HEK293 (cell line): ENCODE data around the gene CRACR2A.

Experiments
- CTCF ChIA-PET: fragments of 350-600 bp; formaldehyde crosslinking; extraction: SDS; loops from one replicate; lab custom pipeline; 2021; ENCODE audit warnings: antibody characterized with exemption; lab: Yijun Ruan, JAX
- POLR2A ChIA-PET: fragments of 300-600 bp; formaldehyde crosslinking; extraction: SDS; loops from one replicate; lab custom pipeline; 2020; ENCODE audit warnings: antibody characterized with exemption, inconsistent platforms; lab: Yijun Ruan, JAX
- H3K27ac ChIP-seq: fragments of 200-500 bp; sonication (Bioruptor generic); 2 replicates; pipeline ENCODE4 v1.5.1; 2014; ENCODE audit warnings: low read depth, low read length, control low read depth, inconsistent platforms; ENCODE audit errors: extremely low read depth
- H3K36me3 ChIP-seq, 2 experiments: fragments of 200-500 bp in 1 of 2; sonication (Bioruptor generic) in 1 of 2; 1 replicate in 1 of 2; 2 replicates in 1 of 2; pipeline ENCODE4 v1.5.1; 2014 to 2017; ENCODE audit warnings: inconsistent platforms in 2 of 2, low read length in 2 of 2; ENCODE audit not compliant: control insufficient read depth in 2 of 2, insufficient read depth in 1 of 2
- H3K4me1 ChIP-seq: fragments of 200-500 bp; sonication (Bioruptor generic); 2 replicates; pipeline ENCODE4 v1.5.1; 2014; ENCODE audit warnings: mild to moderate bottlenecking, low read length, inconsistent platforms; ENCODE audit not compliant: control insufficient read depth, insufficient read depth
- H3K4me3 ChIP-seq: 2 replicates; pipeline ENCODE4 v1.5.1; 2011; ENCODE audit warnings: low read depth, mild to moderate bottlenecking, control low read depth, low read length, moderate library complexity
- H3K9me3 ChIP-seq: fragments of 200-500 bp; sonication (Bioruptor generic); 2 replicates; pipeline ENCODE4 v1.5.1; 2014; ENCODE audit warnings: low read depth, low read length, inconsistent platforms; ENCODE audit not compliant: control insufficient read depth, insufficient read depth
- KLF16 ChIP-seq: fragments of 450-650 bp; formaldehyde crosslinking; IDR thresholded peaks from 2 replicates; pipeline ENCODE4 v1.5.1; 2017; ENCODE audit warnings: missing biosample characterization, missing genetic modification characterization
- SCRT1 ChIP-seq: fragments of 450-650 bp; formaldehyde crosslinking; IDR thresholded peaks from 2 replicates; pipeline ENCODE4 v1.5.1; 2016; ENCODE audit warnings: missing biosample characterization, missing genetic modification characterization, borderline replicate concordance
- SCRT2 ChIP-seq: fragments of 450-650 bp; formaldehyde crosslinking; IDR thresholded peaks from 2 replicates; pipeline ENCODE4 v1.5.1; 2016; ENCODE audit warnings: missing biosample characterization, missing genetic modification characterization
- SETDB1 ChIP-seq: IDR thresholded peaks from one replicate; pipeline ENCODE4 v1.6.1; 2017; ENCODE audit warnings: mild to moderate bottlenecking, low read length, moderate library complexity, mixed read lengths; ENCODE audit not compliant: insufficient read length
- ZBTB11 ChIP-seq: fragments of 450-650 bp; formaldehyde crosslinking; conservative IDR thresholded peaks from 2 replicates; pipeline ENCODE4 v1.5.1; 2016; ENCODE audit warnings: low read depth, missing biosample characterization, missing genetic modification characterization
- ZFP69B ChIP-seq: fragments of 450-650 bp; formaldehyde crosslinking; IDR thresholded peaks from 2 replicates; pipeline ENCODE4 v1.5.1; 2016; ENCODE audit warnings: missing biosample characterization, missing genetic modification characterization
- ZNF155 ChIP-seq: fragments of 450-650 bp; formaldehyde crosslinking; IDR thresholded peaks from 2 replicates; pipeline ENCODE4 v1.5.1; 2016; ENCODE audit warnings: missing biosample characterization, missing genetic modification characterization
- ZNF391 ChIP-seq: fragments of 450-650 bp; formaldehyde crosslinking; IDR thresholded peaks from 2 replicates; pipeline ENCODE4 v1.5.1; 2016; ENCODE audit warnings: low read depth, missing biosample characterization, missing genetic modification characterization, borderline replicate concordance
- ZNF510 ChIP-seq: fragments of 450-650 bp; formaldehyde crosslinking; IDR thresholded peaks from 2 replicates; pipeline ENCODE4 v1.5.1; 2018; ENCODE audit warnings: mild to moderate bottlenecking, missing genetic modification characterization, missing biosample characterization; ENCODE audit not compliant: insufficient replicate concordance
- ZNF677 ChIP-seq: fragments of 450-650 bp; IDR thresholded peaks from 2 replicates; pipeline ENCODE4 v1.5.0; 2018; ENCODE audit warnings: missing biosample characterization, mild to moderate bottlenecking, missing genetic modification characterization, moderate library complexity
- ZNF747 ChIP-seq: fragments of 450-650 bp; formaldehyde crosslinking; IDR thresholded peaks from 2 replicates; pipeline ENCODE4 v1.5.1; 2016; ENCODE audit warnings: missing biosample characterization, missing genetic modification characterization
- ZSCAN16 ChIP-seq: fragments of 450-650 bp; formaldehyde crosslinking; IDR thresholded peaks from 2 replicates; pipeline ENCODE4 v1.5.1; 2016; ENCODE audit warnings: missing biosample characterization, missing genetic modification characterization
- TF ChIP-seq, protein P1 (sequence below): fragments of 450-650 bp; formaldehyde crosslinking; IDR thresholded peaks from 2 replicates; pipeline ENCODE4 v1.5.1; 2016; ENCODE audit warnings: missing biosample characterization, missing genetic modification characterization
- TF ChIP-seq, protein P2 (sequence below): fragments of 450-650 bp; formaldehyde crosslinking; IDR thresholded peaks from 2 replicates; pipeline ENCODE4 v1.5.1; 2016; ENCODE audit warnings: missing biosample characterization, missing genetic modification characterization
- TF ChIP-seq, protein P3 (sequence below): fragments of 450-650 bp; formaldehyde crosslinking; IDR thresholded peaks from 2 replicates; pipeline ENCODE4 v1.5.1; 2016; ENCODE audit warnings: missing biosample characterization, missing genetic modification characterization

Gene CRACR2A

DNA sequence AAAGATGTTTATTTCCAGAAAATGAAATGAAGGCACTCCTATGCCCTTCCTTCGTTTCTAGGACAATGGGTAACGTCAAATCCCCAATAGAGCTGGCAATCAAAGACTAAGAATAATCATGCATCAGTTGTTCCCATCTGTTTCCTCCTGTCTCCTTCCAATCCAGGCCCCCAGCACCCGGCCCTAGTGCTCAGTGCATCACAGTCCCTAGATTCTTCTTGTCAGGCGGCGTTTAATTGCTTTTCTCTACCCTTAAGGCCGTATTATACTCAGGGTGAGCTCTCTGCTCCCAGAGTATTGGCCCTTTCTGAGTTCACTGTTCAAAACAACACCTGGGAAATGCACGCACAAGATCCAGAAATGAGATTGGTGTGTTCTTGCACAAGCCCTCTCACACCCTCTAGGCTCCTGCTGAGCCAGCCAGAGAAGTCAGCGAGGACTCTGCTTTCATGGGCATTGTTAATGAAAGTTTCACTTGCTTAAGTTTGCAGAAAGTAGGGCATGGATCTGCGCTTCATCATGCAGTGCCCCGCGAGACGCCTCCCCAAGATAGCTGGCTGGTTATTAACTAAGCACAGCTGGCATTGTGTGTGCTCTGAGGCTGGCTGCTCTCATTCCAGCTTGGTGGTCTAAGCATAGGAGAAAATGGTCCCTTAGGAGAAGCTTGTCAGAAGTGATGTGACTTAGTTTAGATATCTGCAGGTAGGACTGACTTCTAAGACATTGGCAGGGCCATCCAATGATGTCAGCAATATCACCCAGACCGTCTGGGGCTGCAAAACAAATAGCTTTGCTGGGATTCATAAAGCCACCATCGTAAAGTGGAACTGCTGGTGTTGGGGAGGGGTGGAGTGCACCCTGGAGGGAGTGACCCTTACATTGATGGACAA, 28.7 kb downstream of the CRACR2A start:
- ChIA-PET POLR2A (no interaction called here), CTCF (interaction anchor here (1.3 kb wide), 1 partner anchor 410 kb away, joined by 4 read pairs; no protein-coding TSS in a partner anchor)
- Histone ChIP-seq H3K27ac (no peak overlapping the region), H3K9me3 (no peaks in the 10 kb centered on the region), H3K4me3 (no peak overlapping the region), H3K36me3 (no peaks in the 10 kb centered on the region), H3K4me1 (no peaks in the 10 kb centered on the region)
- TF ChIP-seq, protein P1, sequence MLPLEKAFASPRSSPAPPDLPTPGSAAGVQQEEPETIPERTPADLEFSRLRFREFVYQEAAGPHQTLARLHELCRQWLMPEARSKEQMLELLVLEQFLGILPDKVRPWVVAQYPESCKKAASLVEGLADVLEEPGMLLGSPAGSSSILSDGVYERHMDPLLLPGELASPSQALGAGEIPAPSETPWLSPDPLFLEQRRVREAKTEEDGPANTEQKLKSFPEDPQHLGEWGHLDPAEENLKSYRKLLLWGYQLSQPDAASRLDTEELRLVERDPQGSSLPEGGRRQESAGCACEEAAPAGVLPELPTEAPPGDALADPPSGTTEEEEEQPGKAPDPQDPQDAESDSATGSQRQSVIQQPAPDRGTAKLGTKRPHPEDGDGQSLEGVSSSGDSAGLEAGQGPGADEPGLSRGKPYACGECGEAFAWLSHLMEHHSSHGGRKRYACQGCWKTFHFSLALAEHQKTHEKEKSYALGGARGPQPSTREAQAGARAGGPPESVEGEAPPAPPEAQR (tag by site-specific recombination): no peak
- TF ChIP-seq, protein P2, sequence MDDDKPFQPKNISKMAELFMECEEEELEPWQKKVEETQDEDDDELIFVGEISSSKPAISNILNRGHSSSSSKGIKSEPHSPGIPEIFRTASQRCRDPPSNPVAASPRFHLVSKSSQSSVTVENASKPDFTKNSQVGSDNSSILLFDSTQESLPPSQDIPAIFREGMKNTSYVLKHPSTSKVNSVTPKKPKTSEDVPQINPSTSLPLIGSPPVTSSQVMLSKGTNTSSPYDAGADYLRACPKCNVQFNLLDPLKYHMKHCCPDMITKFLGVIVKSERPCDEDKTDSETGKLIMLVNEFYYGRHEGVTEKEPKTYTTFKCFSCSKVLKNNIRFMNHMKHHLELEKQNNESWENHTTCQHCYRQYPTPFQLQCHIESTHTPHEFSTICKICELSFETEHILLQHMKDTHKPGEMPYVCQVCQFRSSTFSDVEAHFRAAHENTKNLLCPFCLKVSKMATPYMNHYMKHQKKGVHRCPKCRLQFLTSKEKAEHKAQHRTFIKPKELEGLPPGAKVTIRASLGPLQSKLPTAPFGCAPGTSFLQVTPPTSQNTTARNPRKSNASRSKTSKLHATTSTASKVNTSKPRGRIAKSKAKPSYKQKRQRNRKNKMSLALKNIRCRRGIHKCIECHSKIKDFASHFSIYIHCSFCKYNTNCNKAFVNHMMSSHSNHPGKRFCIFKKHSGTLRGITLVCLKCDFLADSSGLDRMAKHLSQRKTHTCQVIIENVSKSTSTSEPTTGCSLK (tag by site-specific recombination): no peak
- TF ChIP-seq ZNF510 (tag by site-specific recombination) (no peak), ZFP69B (no peak), KLF16 (tag by site-specific recombination) (no peak), ZSCAN16 (tag by site-specific recombination) (no peak), ZNF747 (tag by site-specific recombination) (no peak), ZNF391 (no peak), ZNF155 (tag by site-specific recombination) (no peak)

DNA sequence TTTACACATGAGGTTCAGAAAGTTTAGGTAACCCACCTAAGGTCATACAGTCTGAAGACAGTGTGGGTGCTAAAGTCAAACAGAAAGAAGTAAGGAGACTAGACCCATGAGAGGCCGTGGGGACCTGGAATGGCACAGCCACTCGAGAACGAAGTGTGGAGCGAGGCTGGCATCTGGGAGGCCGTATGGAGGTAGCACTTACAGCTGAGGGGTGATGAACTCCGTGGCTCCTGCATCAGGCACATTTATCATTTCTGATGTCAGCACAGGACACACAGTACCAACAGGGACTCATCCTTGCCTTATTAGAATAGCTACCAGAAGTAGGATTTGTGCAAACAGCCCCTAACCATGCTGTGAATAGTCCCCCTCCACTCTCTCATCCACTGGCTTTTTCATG, 30.5 kb downstream of the CRACR2A start:
- no peaks in the 10 kb centered on the region for H3K9me3 ChIP-seq
- no peaks in the 10 kb centered on the region for H3K4me1 ChIP-seq
- CTCF ChIA-PET: no interaction called here
- TF ChIP-seq SETDB1: peak; percentile 43
- no peak for TF ChIP-seq ZNF677 (tag by site-specific recombination)
- no peaks in the 10 kb centered on the region for H3K36me3 ChIP-seq
- no peak overlapping the region for H3K27ac ChIP-seq
- no peak overlapping the region for H3K4me3 ChIP-seq
- POLR2A ChIA-PET: no interaction called here

GRCh38 chr12:3720772-3721171, 32.1 kb downstream of the CRACR2A start:
- Histone ChIP-seq H3K4me1 (no peaks in the 10 kb centered on the region), H3K9me3 (no peaks in the 10 kb centered on the region), H3K4me3 (no peak overlapping the region), H3K27ac (no peak overlapping the region), H3K36me3 (no peaks in the 10 kb centered on the region)
- ChIA-PET CTCF (interaction anchor here (0.6 kb wide), 1 partner anchor 59 kb away, joined by 3 read pairs; no protein-coding TSS in a partner anchor), POLR2A (no interaction called here)
- TF ChIP-seq, protein P3, sequence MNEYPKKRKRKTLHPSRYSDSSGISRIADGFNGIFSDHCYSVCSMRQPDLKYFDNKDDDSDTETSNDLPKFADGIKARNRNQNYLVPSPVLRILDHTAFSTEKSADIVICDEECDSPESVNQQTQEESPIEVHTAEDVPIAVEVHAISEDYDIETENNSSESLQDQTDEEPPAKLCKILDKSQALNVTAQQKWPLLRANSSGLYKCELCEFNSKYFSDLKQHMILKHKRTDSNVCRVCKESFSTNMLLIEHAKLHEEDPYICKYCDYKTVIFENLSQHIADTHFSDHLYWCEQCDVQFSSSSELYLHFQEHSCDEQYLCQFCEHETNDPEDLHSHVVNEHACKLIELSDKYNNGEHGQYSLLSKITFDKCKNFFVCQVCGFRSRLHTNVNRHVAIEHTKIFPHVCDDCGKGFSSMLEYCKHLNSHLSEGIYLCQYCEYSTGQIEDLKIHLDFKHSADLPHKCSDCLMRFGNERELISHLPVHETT (tag by site-specific recombination): no peak
- TF ChIP-seq SCRT2 (tag by site-specific recombination) (peak; percentile 81), SCRT1 (peak; percentile 73), ZBTB11 (tag by site-specific recombination) (no peak)
